A549 (cell line): ENCODE data around the gene PCNX3. TPM values are rescaled to one million over a fixed set of nuclear protein-coding genes. Genes with fewer than 3 reads are reported as not detected.

Experiments used
- ATAC-seq, 2 experiments: fragments of 200-7000 bp in 1 of 2; fragments of >200 bp in 1 of 2; cut with Nextera tagmentation in 1 of 2; cut with Tn5 transposase in 1 of 2; 3 replicates each; pipeline versions ENCODE4 v1.8.0 to v1.9.1; 2018 to 2020; ENCODE audit warnings: mild to moderate bottlenecking in 1 of 2, moderate library complexity in 1 of 2
- CTCF ChIA-PET: fragments of 300-600 bp; sonication (Branson Sonifier 250); formaldehyde crosslinking; extraction: SDS; loops from one replicate; lab custom pipeline; 2021; ENCODE audit warnings: antibody characterized with exemption, inconsistent platforms; lab: Yijun Ruan, JAX
- POLR2A ChIA-PET: fragments of 350-600 bp; formaldehyde crosslinking; extraction: SDS; loops from one replicate; lab custom pipeline; 2021; ENCODE audit warnings: antibody characterized with exemption, inconsistent platforms; lab: Yijun Ruan, JAX
- DNase-seq, 2 experiments: peaks; one replicate each; pipeline versions ENCODE4 v3.0.0 to v3.0.0-alpha.2; 2011 to 2016; ENCODE audit warnings: low read depth in 1 of 2, low spot score in 1 of 2
- FAIRE-seq: peaks from 2 replicates; lab custom pipeline; 2011; peaks lifted over from hg19 to GRCh38; lab: Jason Lieb, UNC
- H3K27ac ChIP-seq, 2 experiments: fragments of >200 bp; sonication (Bioruptor Twin); formaldehyde crosslinking; 3 replicates each; pipeline ENCODE4 v1.5.1; 2016 to 2017
- H3K4me1 ChIP-seq: fragments of >200 bp; sonication (Bioruptor Twin); formaldehyde crosslinking; 3 replicates; pipeline ENCODE4 v1.6.1; 2016
- H3K4me2 ChIP-seq: fragments of >200 bp; sonication (Bioruptor Twin); formaldehyde crosslinking; 3 replicates; pipeline ENCODE4 v1.6.1; 2016
- H3K4me3 ChIP-seq: fragments of >200 bp; sonication (Bioruptor Twin); formaldehyde crosslinking; 3 replicates; pipeline ENCODE4 v1.5.1; 2016
- H3K9me3 ChIP-seq: fragments of >200 bp; sonication (Bioruptor Twin); formaldehyde crosslinking; 3 replicates; pipeline ENCODE4 v1.6.1; 2016
- CEBPB ChIP-seq, 2 experiments: fragments of >200 bp in 1 of 2; sonication (Bioruptor Twin) in 1 of 2; formaldehyde crosslinking in 1 of 2; IDR thresholded peaks; 2 replicates each; pipeline ENCODE4 v1.6.1; 2012 to 2016
- EHF ChIP-seq: fragments of 250-450 bp; sonication (Bioruptor Pico); IDR thresholded peaks from 2 replicates; pipeline ENCODE4 v1.5.0; 2020; ENCODE audit warnings: mild to moderate bottlenecking
- EHMT2 ChIP-seq: fragments of 200-600 bp; sonication (generic); IDR thresholded peaks from 2 replicates; pipeline ENCODE4 v1.6.1; 2016; ENCODE audit warnings: antibody characterized with exemption, low read depth, mild to moderate bottlenecking, moderate library complexity
- ESRRA ChIP-seq: fragments of 150-350 bp; IDR thresholded peaks from 2 replicates; pipeline ENCODE4 v1.6.1; 2014; ENCODE audit warnings: mild to moderate bottlenecking, low read length, borderline replicate concordance
- FOSB ChIP-seq: fragments of 250-450 bp; sonication (Bioruptor Pico); IDR thresholded peaks from 2 replicates; pipeline ENCODE4 v1.5.0; 2020; ENCODE audit warnings: mild to moderate bottlenecking, moderate library complexity
- GATA3 ChIP-seq: IDR thresholded peaks from 2 replicates; pipeline ENCODE4 v1.6.1; 2012; ENCODE audit warnings: borderline replicate concordance
- HDAC2 ChIP-seq: fragments of 200-600 bp; sonication (generic); IDR thresholded peaks from 2 replicates; pipeline ENCODE4 v1.6.1; 2016
- HEYL ChIP-seq: fragments of 250-450 bp; sonication (Bioruptor Pico); IDR thresholded peaks from 2 replicates; pipeline ENCODE4 v1.8.0; 2021; ENCODE audit warnings: mild to moderate bottlenecking, moderate library complexity
- HOXB13 ChIP-seq: fragments of 250-450 bp; sonication (Bioruptor Pico); IDR thresholded peaks from 2 replicates; pipeline ENCODE4 v1.5.0; 2020; ENCODE audit warnings: low read depth, mild to moderate bottlenecking, moderate library complexity
- JUN ChIP-seq, 2 experiments: fragments of >200 bp; sonication (Bioruptor Twin); formaldehyde crosslinking; IDR thresholded peaks; 2 replicates in 1 of 2; 3 replicates in 1 of 2; pipeline ENCODE4 v1.6.1; 2016 to 2017
- KDM1A ChIP-seq: fragments of 200-600 bp; sonication (generic); IDR thresholded peaks from 2 replicates; pipeline ENCODE4 v1.6.1; 2016; ENCODE audit warnings: low read depth, mild to moderate bottlenecking
- MYC ChIP-seq: IDR thresholded peaks from 2 replicates; pipeline ENCODE4 v1.6.1; 2012; ENCODE audit warnings: mild to moderate bottlenecking, inconsistent platforms, low read length, improper control_type of control experiment, borderline replicate concordance
- RCOR1 ChIP-seq: fragments of 150-350 bp; IDR thresholded peaks from 2 replicates; pipeline ENCODE4 v1.6.1; 2014; ENCODE audit warnings: antibody characterized with exemption, low read length, low read depth
- RFX5 ChIP-seq: fragments of 450-650 bp; IDR thresholded peaks from 2 replicates; pipeline ENCODE4 v1.7.1; 2014; ENCODE audit warnings: antibody characterized with exemption, mild to moderate bottlenecking, moderate library complexity
- RNF2 ChIP-seq: fragments of 200-600 bp; sonication (generic); IDR thresholded peaks from 2 replicates; pipeline ENCODE4 v1.6.1; 2016; ENCODE audit warnings: low read depth, mild to moderate bottlenecking, antibody characterized with exemption, moderate library complexity, borderline replicate concordance
- SMC3 ChIP-seq: fragments of >200 bp; sonication (Bioruptor Twin); formaldehyde crosslinking; IDR thresholded peaks from 3 replicates; pipeline ENCODE4 v1.6.1; 2018; ENCODE audit warnings: inconsistent platforms
- TFCP2L1 ChIP-seq: fragments of 250-450 bp; sonication (Bioruptor Pico); IDR thresholded peaks from 2 replicates; pipeline ENCODE4 v1.5.0; 2021; ENCODE audit warnings: mild to moderate bottlenecking
- ZNF302 ChIP-seq: fragments of 250-450 bp; sonication (Bioruptor Pico); IDR thresholded peaks from 2 replicates; pipeline ENCODE4 v1.9.0; 2021; ENCODE audit warnings: inconsistent platforms, mild to moderate bottlenecking, moderate library complexity
- ZSCAN20 ChIP-seq: fragments of 250-450 bp; sonication (Bioruptor Pico); IDR thresholded peaks from 2 replicates; pipeline ENCODE4 v1.8.0; 2022; ENCODE audit warnings: mild to moderate bottlenecking, moderate library complexity
- WGBS: methylation state at CpG from one replicate; pipeline ENCODE4 v1.1.6; 2017; ENCODE audit errors: missing lambda C conversion rate; 5-methylcytosine and 5-hydroxymethylcytosine counted together
- polyA plus RNA-seq, 4 experiments: library from polyadenylated mRNA; depleted of rRNA in 3 of 4; stranded (reverse); fragments of >200 nt; fragmentation: RNase III in 1 of 4; extraction: RNeasy Plus Mini Kit Qiagen cat#74134 plus additional on column Dnase treatment in 1 of 4; gene quantifications; 2 replicates in 3 of 4; 3 replicates in 1 of 4; pipeline ENCODE4 v1.2.3, GENCODE V29; 2011 to 2017
- TF ChIP-seq, protein P1 (sequence below): fragments of >200 bp; sonication (Bioruptor Twin); formaldehyde crosslinking; IDR thresholded peaks from 3 replicates; pipeline ENCODE4 v1.6.1; 2016
- TF ChIP-seq, protein P2 (sequence below): fragments of >200 bp; sonication (Bioruptor Twin); formaldehyde crosslinking; IDR thresholded peaks from 3 replicates; pipeline ENCODE4 v1.5.1; 2016
- TF ChIP-seq, protein P3 (sequence below): fragments of >200 bp; sonication (Bioruptor Twin); formaldehyde crosslinking; IDR thresholded peaks from 2 replicates; pipeline ENCODE4 v1.6.1; 2016
- TF ChIP-seq, protein P4 (sequence below): fragments of 250-450 bp; sonication (Bioruptor Pico); IDR thresholded peaks from 2 replicates; pipeline ENCODE4 v1.5.0; 2021; ENCODE audit warnings: mild to moderate bottlenecking, moderate library complexity, borderline replicate concordance

Gene PCNX3
- polyA plus RNA-seq, 2 of the 4 experiments (the other 2 are of a cell fraction), result 14.2 to 29.7 TPM

GRCh38 chr11:65604258-65604657 is 11.3 kb upstream of the PCNX3 start:
- WGBS, result 92% methylated on average over 1 of the region's 1 CpG
- no peak for DNase-seq
- ChIA-PET POLR2A (no interaction called here), CTCF (interaction anchor here (0.8 to 20.1 kb wide), 8 partner anchors 13 to 73 kb away, joined by 3 to 249 read pairs (median 4); partner anchors contain the start of genes FAM89B and KCNK7)
- no peak for FAIRE-seq
- Histone ChIP-seq H3K9me3 (no peaks in the 10 kb centered on the region), H3K4me1 (no peaks in the 10 kb centered on the region; the same call in 2 of the 3 replicates), H3K27ac (no peak overlapping the region), H3K4me3 (no peak overlapping the region), H3K4me2 (no peak overlapping the region)
- no peak for ATAC-seq
- TF ChIP-seq JUN (IDR thresholded peaks at IDR 0.05) (no peak), EHF (no peak), FOSB (CRISPR knock-in tag) (no peak), ZSCAN20 (CRISPR knock-in tag) (no peak), EHMT2 (no peak), HDAC2 (no peak), CEBPB (IDR thresholded peaks at IDR 0.05) (no peak), TFCP2L1 (CRISPR knock-in tag) (no peak), KDM1A (no peak), RCOR1 (no peak), RNF2 (no peak), ESRRA (no peak), ZNF302 (CRISPR knock-in tag) (no peak)
- TF ChIP-seq, protein P1, sequence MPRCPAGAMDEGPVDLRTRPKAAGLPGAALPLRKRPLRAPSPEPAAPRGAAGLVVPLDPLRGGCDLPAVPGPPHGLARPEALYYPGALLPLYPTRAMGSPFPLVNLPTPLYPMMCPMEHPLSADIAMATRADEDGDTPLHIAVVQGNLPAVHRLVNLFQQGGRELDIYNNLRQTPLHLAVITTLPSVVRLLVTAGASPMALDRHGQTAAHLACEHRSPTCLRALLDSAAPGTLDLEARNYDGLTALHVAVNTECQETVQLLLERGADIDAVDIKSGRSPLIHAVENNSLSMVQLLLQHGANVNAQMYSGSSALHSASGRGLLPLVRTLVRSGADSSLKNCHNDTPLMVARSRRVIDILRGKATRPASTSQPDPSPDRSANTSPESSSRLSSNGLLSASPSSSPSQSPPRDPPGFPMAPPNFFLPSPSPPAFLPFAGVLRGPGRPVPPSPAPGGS, result no peak
- TF ChIP-seq, protein P2, sequence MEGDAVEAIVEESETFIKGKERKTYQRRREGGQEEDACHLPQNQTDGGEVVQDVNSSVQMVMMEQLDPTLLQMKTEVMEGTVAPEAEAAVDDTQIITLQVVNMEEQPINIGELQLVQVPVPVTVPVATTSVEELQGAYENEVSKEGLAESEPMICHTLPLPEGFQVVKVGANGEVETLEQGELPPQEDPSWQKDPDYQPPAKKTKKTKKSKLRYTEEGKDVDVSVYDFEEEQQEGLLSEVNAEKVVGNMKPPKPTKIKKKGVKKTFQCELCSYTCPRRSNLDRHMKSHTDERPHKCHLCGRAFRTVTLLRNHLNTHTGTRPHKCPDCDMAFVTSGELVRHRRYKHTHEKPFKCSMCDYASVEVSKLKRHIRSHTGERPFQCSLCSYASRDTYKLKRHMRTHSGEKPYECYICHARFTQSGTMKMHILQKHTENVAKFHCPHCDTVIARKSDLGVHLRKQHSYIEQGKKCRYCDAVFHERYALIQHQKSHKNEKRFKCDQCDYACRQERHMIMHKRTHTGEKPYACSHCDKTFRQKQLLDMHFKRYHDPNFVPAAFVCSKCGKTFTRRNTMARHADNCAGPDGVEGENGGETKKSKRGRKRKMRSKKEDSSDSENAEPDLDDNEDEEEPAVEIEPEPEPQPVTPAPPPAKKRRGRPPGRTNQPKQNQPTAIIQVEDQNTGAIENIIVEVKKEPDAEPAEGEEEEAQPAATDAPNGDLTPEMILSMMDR, result no peak

- FAIRE-seq (no peak), DNase-seq (peak; percentile 46 to 70), ATAC-seq (peak in 1 of 2 experiments; percentile 85; a peak in 3 of 6 replicates)
- ChIA-PET CTCF (interaction anchor here (1.0 to 20.1 kb wide), 4 partner anchors 18 to 66 kb away, joined by 3 to 249 read pairs (median 4); partner anchors contain the start of gene KCNK7), POLR2A (no interaction called here)
- Histone ChIP-seq H3K9me3 (no peaks in the 10 kb centered on the region), H3K4me2 (no peak overlapping the region), H3K4me1 (peaks cover 22% of the 10 kb centered on the region; the same call in 1 of the 3 replicates), H3K4me3 (no peak overlapping the region), H3K27ac (no peak overlapping the region)
- TF ChIP-seq HOXB13 (no peak), GATA3 (no peak), RFX5 (no peak), HEYL (CRISPR knock-in tag) (no peak), KDM1A (no peak), RCOR1 (no peak), SMC3 (no peak), MYC (no peak)
- TF ChIP-seq, protein P3, sequence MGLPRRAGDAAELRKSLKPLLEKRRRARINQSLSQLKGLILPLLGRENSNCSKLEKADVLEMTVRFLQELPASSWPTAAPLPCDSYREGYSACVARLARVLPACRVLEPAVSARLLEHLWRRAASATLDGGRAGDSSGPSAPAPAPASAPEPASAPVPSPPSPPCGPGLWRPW, result no peak
- TF ChIP-seq, protein P4, sequence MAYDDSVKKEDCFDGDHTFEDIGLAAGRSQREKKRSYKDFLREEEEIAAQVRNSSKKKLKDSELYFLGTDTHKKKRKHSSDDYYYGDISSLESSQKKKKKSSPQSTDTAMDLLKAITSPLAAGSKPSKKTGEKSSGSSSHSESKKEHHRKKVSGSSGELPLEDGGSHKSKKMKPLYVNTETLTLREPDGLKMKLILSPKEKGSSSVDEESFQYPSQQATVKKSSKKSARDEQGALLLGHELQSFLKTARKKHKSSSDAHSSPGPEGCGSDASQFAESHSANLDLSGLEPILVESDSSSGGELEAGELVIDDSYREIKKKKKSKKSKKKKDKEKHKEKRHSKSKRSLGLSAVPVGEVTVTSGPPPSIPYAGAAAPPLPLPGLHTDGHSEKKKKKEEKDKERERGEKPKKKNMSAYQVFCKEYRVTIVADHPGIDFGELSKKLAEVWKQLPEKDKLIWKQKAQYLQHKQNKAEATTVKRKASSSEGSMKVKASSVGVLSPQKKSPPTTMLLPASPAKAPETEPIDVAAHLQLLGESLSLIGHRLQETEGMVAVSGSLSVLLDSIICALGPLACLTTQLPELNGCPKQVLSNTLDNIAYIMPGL (CRISPR knock-in tag), result no peak
- 94% methylated on average over 63 of the region's 67 CpGs for WGBS
Observed at GRCh38 chr11:65606876-65607613, 8.5 kb upstream of the PCNX3 start.
